Kidney (tissue), 14 donors: ENCODE measurements around the gene OR5B12. TPM values are rescaled to one million over a fixed set of nuclear protein-coding genes. Genes with fewer than 3 reads are reported as not detected.

Source experiments
- DNase-seq, 5 donors: peaks; one replicate each; pipeline ENCODE4 v3.0.0-alpha.2; 2013 to 2020
- FAIRE-seq: peaks from 2 replicates; lab custom pipeline; 2012; peaks lifted over from hg19 to GRCh38; lab: Jason Lieb, UNC
- H3K27ac ChIP-seq, 2 donors: one replicate each; pipeline ENCODE4 v1.7.0; 2013; ENCODE audit warnings: low read depth in 2 of 2, low read length in 2 of 2, inconsistent platforms in 1 of 2
- H3K27me3 ChIP-seq: one replicate; pipeline ENCODE4 v1.7.1; 2013; ENCODE audit warnings: low read length, inconsistent platforms; ENCODE audit not compliant: control insufficient read depth, insufficient read depth
- H3K36me3 ChIP-seq, 3 donors: one replicate each; pipeline versions ENCODE4 v1.7.0 to v1.7.1; 2013; ENCODE audit warnings: low read length in 3 of 3, control low read depth in 1 of 3, inconsistent platforms in 1 of 3; ENCODE audit not compliant: insufficient read depth in 3 of 3, control insufficient read depth in 2 of 3
- H3K4me1 ChIP-seq, 3 donors: one replicate each; pipeline versions ENCODE4 v1.7.0 to v1.7.1; 2013; ENCODE audit warnings: low read length in 3 of 3, inconsistent platforms in 1 of 3, low read depth in 1 of 3; ENCODE audit not compliant: control insufficient read depth in 2 of 3, insufficient read depth in 2 of 3
- H3K4me3 ChIP-seq, 3 donors: one replicate each; pipeline versions ENCODE4 v1.7.0 to v1.8.1; 2013; ENCODE audit warnings: low read length in 3 of 3, control low read depth in 1 of 3, inconsistent platforms in 1 of 3
- H3K9ac ChIP-seq, 3 donors: one replicate each; pipeline versions ENCODE4 v1.7.0 to v1.7.1; 2013; ENCODE audit warnings: low read length in 3 of 3, control low read depth in 1 of 3, inconsistent platforms in 1 of 3
- H3K9me3 ChIP-seq, 3 donors: one replicate each; pipeline versions ENCODE4 v1.7.0 to v1.7.1; 2013; ENCODE audit warnings: low read length in 3 of 3, control low read depth in 1 of 3, inconsistent platforms in 1 of 3; ENCODE audit not compliant: control insufficient read depth in 2 of 3, insufficient read depth in 1 of 3
- intact Hi-C: fragments of 100-400 bp; cut with DNase I; formaldehyde crosslinking; loops from one replicate; pipeline ENCODE4 v1.11.1; 2022
- polyA plus RNA-seq: library from polyadenylated mRNA; stranded (reverse); fragments of 350-450 nt; fragmentation: Illumina TruSeq; extraction: RNeasy Lipid Tissue Mini Kit (QIAGEN cat#74804); gene quantifications from one replicate; pipeline ENCODE4 v1.2.3, GENCODE V29; 2014; ENCODE audit warnings: low read depth, low replicate concordance; ENCODE audit not compliant: insufficient read depth
- total RNA-seq: library from RNA; stranded (reverse); fragmentation: NEBNext Ultra II Directional; extraction: Animal tissue kit (Norgen Biotek cat#: 25700); gene quantifications from one replicate; pipeline ENCODE4 v1.2.1, GENCODE V29; 2021
- TF ChIP-seq, protein P1 (sequence below): IDR thresholded peaks from 3 replicates; pipeline ENCODE4 v1.5.1; 2012; ENCODE audit warnings: mild to moderate bottlenecking, moderate library complexity, borderline replicate concordance; ENCODE audit not compliant: insufficient read depth; ENCODE audit errors: extremely low read depth
- donor health status: control.
- donor health status: control.
- donor health status: control.
- donor health status: control.
- donor health status: control.
- donor health status: DM: yes; HTN: yes; CAD: no.
- donor health status: Normal renal cell carcinoma (clear cell type).

OR5B12 gene
- total and polyA plus RNA-seq, 2 donors from 2014 or later, result not detected

DNA sequence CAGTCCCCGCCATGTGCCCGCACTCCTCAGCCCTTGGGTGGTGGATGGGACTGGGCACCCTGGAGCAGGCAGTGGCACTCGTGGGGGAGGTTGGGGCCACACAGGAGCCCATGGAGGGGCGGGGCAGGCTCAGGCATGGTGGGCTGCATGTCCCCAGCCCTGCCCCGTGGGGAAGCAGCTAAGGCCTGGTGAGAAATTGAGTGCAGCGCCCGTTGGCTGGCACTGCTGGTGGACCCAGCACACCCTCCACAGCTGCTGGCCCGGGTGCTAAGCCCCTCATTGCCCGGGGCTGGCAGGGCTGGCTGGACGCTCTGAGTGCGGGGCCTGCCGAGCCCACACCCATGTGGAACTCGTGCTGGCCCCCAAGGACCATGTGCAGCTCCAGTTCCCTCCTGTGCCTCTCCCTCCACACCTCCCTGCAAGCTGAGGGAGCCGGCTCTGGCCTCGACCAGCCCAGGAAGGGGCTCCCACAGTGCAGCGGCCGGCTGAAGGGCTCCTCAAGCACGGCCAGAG is 51.4 kb downstream of the OR5B12 start:
- no peak for FAIRE-seq
- peak in 1 of 5 donors; percentile 61 for DNase-seq
- no peaks in the 10 kb centered on the region for H3K36me3 ChIP-seq
- no peaks in the 10 kb centered on the region for H3K27me3 ChIP-seq
- H3K4me1 ChIP-seq, result no peaks in the 10 kb centered on the region
- intact Hi-C loops, result no loop called here
- no peak overlapping the region for H3K27ac ChIP-seq
- H3K9me3 ChIP-seq, result peaks cover 0 to 5% (median 0%) of the 10 kb centered on the region in 3 donors
- TF ChIP-seq, protein P1, sequence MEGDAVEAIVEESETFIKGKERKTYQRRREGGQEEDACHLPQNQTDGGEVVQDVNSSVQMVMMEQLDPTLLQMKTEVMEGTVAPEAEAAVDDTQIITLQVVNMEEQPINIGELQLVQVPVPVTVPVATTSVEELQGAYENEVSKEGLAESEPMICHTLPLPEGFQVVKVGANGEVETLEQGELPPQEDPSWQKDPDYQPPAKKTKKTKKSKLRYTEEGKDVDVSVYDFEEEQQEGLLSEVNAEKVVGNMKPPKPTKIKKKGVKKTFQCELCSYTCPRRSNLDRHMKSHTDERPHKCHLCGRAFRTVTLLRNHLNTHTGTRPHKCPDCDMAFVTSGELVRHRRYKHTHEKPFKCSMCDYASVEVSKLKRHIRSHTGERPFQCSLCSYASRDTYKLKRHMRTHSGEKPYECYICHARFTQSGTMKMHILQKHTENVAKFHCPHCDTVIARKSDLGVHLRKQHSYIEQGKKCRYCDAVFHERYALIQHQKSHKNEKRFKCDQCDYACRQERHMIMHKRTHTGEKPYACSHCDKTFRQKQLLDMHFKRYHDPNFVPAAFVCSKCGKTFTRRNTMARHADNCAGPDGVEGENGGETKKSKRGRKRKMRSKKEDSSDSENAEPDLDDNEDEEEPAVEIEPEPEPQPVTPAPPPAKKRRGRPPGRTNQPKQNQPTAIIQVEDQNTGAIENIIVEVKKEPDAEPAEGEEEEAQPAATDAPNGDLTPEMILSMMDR, result no peak
- H3K9ac ChIP-seq, result no peak overlapping the region
- H3K4me3 ChIP-seq, result no peak overlapping the region

Other genes with a start within 250 kb of the OR5B12 start
- gene OR1S2, start 238.1 kb downstream of the OR5B12 start, total RNA-seq, result not detected
- gene OR1S2, start 238.1 kb downstream of the OR5B12 start, polyA plus RNA-seq, result not detected
- not detected for gene OR1S1, start 229.5 kb downstream of the OR5B12 start, total RNA-seq
- gene OR1S1, start 229.5 kb downstream of the OR5B12 start, polyA plus RNA-seq, result not detected
- gene OR10Q1, start 213.3 kb downstream of the OR5B12 start, total RNA-seq, result not detected
- gene OR10Q1, start 213.3 kb downstream of the OR5B12 start, polyA plus RNA-seq, result not detected
- not detected for gene OR10W1, start 174.0 kb downstream of the OR5B12 start, total RNA-seq
- gene OR10W1, start 174.0 kb downstream of the OR5B12 start, polyA plus RNA-seq, result not detected
- gene OR5B17, start 83.2 kb downstream of the OR5B12 start, total RNA-seq, result not detected
- gene OR5B17, start 83.2 kb downstream of the OR5B12 start, polyA plus RNA-seq, result not detected
- not detected for gene OR5B3, start 35.4 kb downstream of the OR5B12 start, total RNA-seq
- gene OR5B3, start 35.4 kb downstream of the OR5B12 start, polyA plus RNA-seq, result not detected
- gene OR5B2, start 14.1 kb downstream of the OR5B12 start, total RNA-seq, result not detected
- not detected for gene OR5B2, start 14.1 kb downstream of the OR5B12 start, polyA plus RNA-seq
- gene OR5B21, start 65.9 kb upstream of the OR5B12 start, total RNA-seq, result not detected
- gene OR5B21, start 65.9 kb upstream of the OR5B12 start, polyA plus RNA-seq, result not detected
- gene LPXN, start 133.6 kb upstream of the OR5B12 start, total RNA-seq, result 16.8 TPM
- gene LPXN, start 133.6 kb upstream of the OR5B12 start, polyA plus RNA-seq, result 8.0 TPM
- gene ZFP91, start 136.8 kb upstream of the OR5B12 start, total RNA-seq, result 43.7 TPM
- gene ZFP91, start 136.8 kb upstream of the OR5B12 start, polyA plus RNA-seq, result 14.9 TPM
- gene CNTF, start 180.4 kb upstream of the OR5B12 start, total RNA-seq, result 1.2 TPM
- 0.41 TPM for gene CNTF, start 180.4 kb upstream of the OR5B12 start, polyA plus RNA-seq